Stimulated activated CD8-positive, alpha-beta memory T cell treated with anti-CD3 and anti-CD28 coated beads, Interleukin-4, amount 100 ng/mL, for 24 hours (primary cell): ENCODE data around the gene ERICH2.
"Not testable (repeated sequence)": the region's sequence is repeated elsewhere in the genome, so short reads cannot be mapped to it uniquely, and the experiment has no call there.

Experiments used
- DNase-seq: peaks from one replicate; pipeline ENCODE4 v3.0.0-alpha.2; 2020; ENCODE audit warnings: low read depth

ERICH2 gene

GRCh38 chr2:170770008-170770605 is at the start of gene ERICH2:
Gene ERICH2 (plus strand): TSS chr2:170770378. CDS start chr2:170770682, 304 bp downstream.
- peak; percentile 14 for DNase-seq

- DNase-seq = no peak
Measured at GRCh38 chr2:170721678-170722077, 48.5 kb upstream of the ERICH2 start.

GRCh38 chr2:170722301-170722700 is 47.9 kb upstream of the ERICH2 start:
- DNase-seq = no peak

- no peak for DNase-seq
Measured at GRCh38 chr2:170723446-170723958, 46.7 kb upstream of the ERICH2 start.

- DNase-seq = no peak
Measured at GRCh38 chr2:170733798-170734600, 36.2 kb upstream of the ERICH2 start.

GRCh38 chr2:170734601-170735000 is 35.6 kb upstream of the ERICH2 start:
- not testable (repeated sequence) for DNase-seq

GRCh38 chr2:170736628-170737027 is 33.5 kb upstream of the ERICH2 start:
- no peak for DNase-seq

- no peak for DNase-seq
Measured at GRCh38 chr2:170737406-170737805, 32.8 kb upstream of the ERICH2 start.

GRCh38 chr2:170737821-170738220 is 32.4 kb upstream of the ERICH2 start:
- DNase-seq = no peak

- DNase-seq = no peak
Measured at GRCh38 chr2:170739048-170739447, 31.1 kb upstream of the ERICH2 start.

- DNase-seq = no peak
Measured at GRCh38 chr2:170739507-170740046, 30.6 kb upstream of the ERICH2 start.

- no peak for DNase-seq
Measured at GRCh38 chr2:170740660-170741059, 29.5 kb upstream of the ERICH2 start.

GRCh38 chr2:170742000-170742399 is 28.2 kb upstream of the ERICH2 start:
- no peak for DNase-seq

GRCh38 chr2:170742896-170743529 is 27.2 kb upstream of the ERICH2 start:
- no peak for DNase-seq

GRCh38 chr2:170743530-170744239 is 26.5 kb upstream of the ERICH2 start:
- DNase-seq = no peak

- no peak for DNase-seq
Measured at GRCh38 chr2:170744248-170745002, 25.8 kb upstream of the ERICH2 start.

- no peak for DNase-seq
Measured at GRCh38 chr2:170745305-170745704, 24.9 kb upstream of the ERICH2 start.

- no peak for DNase-seq
Measured at GRCh38 chr2:170747921-170748320, 22.3 kb upstream of the ERICH2 start.

- DNase-seq = not testable (repeated sequence)
Measured at GRCh38 chr2:170751555-170751954, 18.6 kb upstream of the ERICH2 start.

- DNase-seq = no peak
Measured at GRCh38 chr2:170761572-170761971, 8.6 kb upstream of the ERICH2 start.

- no peak for DNase-seq
Measured at GRCh38 chr2:170762760-170763159, 7.4 kb upstream of the ERICH2 start.
